Osteoblast (primary cell): ENCODE results near the gene YWHAB. TPM values are rescaled to one million over a fixed set of nuclear protein-coding genes. Genes with fewer than 3 reads are reported as not detected.

Source experiments
- DNase-seq: peaks from one replicate; pipeline ENCODE4 v3.0.0; 2011; ENCODE audit warnings: low spot score, mixed read lengths; ENCODE audit not compliant: insufficient read length; ENCODE audit errors: missing footprints
- H2AFZ ChIP-seq: 2 replicates; pipeline ENCODE4 v1.6.0; 2011; ENCODE audit warnings: mild to moderate bottlenecking, low read length
- H3K27ac ChIP-seq: 2 replicates; pipeline ENCODE4 v1.5.1; 2011; ENCODE audit warnings: mild to moderate bottlenecking, low read depth, low read length, moderate library complexity
- H3K27me3 ChIP-seq: 2 replicates; pipeline ENCODE4 v1.6.0; 2012; ENCODE audit warnings: mild to moderate bottlenecking, control low read depth, inconsistent platforms, low read length, moderate library complexity; ENCODE audit not compliant: insufficient read depth
- H3K36me3 ChIP-seq: 2 replicates; pipeline ENCODE4 v1.5.1; 2011; ENCODE audit warnings: mild to moderate bottlenecking, low read length, control low read depth, moderate library complexity; ENCODE audit not compliant: insufficient read depth
- H3K4me1 ChIP-seq: 2 replicates; pipeline ENCODE4 v1.5.1; 2011; ENCODE audit warnings: mild to moderate bottlenecking, low read length, control low read depth, moderate library complexity; ENCODE audit not compliant: insufficient read depth
- H3K4me2 ChIP-seq: 2 replicates; pipeline ENCODE4 v1.6.0; 2011; ENCODE audit warnings: mild to moderate bottlenecking, low read length; ENCODE audit not compliant: insufficient read depth
- H3K4me3 ChIP-seq: fragments of 200-600 bp; sonication (generic); 3 replicates; pipeline ENCODE4 v1.5.1; 2012; ENCODE audit warnings: mild to moderate bottlenecking, low read length, inconsistent platforms; ENCODE audit not compliant: insufficient read depth
- H3K79me2 ChIP-seq: 2 replicates; pipeline ENCODE4 v1.6.0; 2012; ENCODE audit warnings: mild to moderate bottlenecking, low read length, control low read depth, inconsistent platforms; ENCODE audit not compliant: insufficient read depth
- H3K9me3 ChIP-seq: 2 replicates; pipeline ENCODE4 v1.5.1; 2011; ENCODE audit warnings: low read depth, low read length, control low read depth
- H4K20me1 ChIP-seq: 2 replicates; pipeline ENCODE4 v1.6.0; 2012; ENCODE audit warnings: mild to moderate bottlenecking, low read length, control low read depth; ENCODE audit not compliant: insufficient read depth
- total RNA-seq: library from RNA; depleted of rRNA; stranded (reverse); fragments of >200 nt; gene quantifications from 2 replicates; pipeline ENCODE4 v1.2.3, GENCODE V29; 2012
- TF ChIP-seq, protein P1 (sequence below): IDR thresholded peaks from 2 replicates; pipeline ENCODE4 v1.5.1; 2011; ENCODE audit warnings: mild to moderate bottlenecking, low read depth, low read length, moderate library complexity; ENCODE audit errors: extremely low read depth

Gene YWHAB
- total RNA-seq, 1 donor = 121 TPM

DNA sequence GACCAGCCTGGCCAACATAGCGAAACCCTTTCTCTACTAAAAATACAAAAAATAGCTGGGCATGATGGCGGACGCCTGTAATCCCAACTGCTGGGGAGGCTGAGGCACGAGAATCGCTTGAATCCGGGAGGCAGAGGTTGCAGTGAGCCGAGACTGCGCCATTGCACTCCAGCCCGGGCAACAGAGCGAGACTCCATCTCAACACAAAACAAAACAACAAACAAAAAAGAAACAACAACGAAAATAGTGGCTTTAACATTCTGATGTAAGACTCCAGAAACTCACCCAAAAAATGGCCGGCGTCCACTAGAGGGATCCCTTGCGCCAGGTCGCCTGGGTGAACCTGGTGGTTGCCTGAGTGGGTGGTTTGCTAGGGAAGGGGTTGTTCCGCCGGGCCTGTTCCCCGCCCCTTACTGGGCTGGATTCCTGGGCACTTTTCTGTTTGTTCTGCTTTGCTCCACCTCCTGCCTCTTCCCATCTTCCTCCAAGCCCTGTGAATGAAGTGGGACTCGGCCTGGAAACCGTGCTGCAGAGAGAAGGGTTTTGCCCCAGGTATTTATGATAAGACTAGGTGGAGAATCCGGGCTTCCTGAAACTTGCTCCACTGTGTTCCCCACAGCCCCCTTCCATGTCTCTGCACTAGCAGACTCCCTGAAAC lies 25.9 kb downstream of the YWHAB start:
- no peaks in the 10 kb centered on the region for H3K9me3 ChIP-seq
- no peaks in the 10 kb centered on the region for H4K20me1 ChIP-seq
- H3K27me3 ChIP-seq = no peaks in the 10 kb centered on the region
- peaks cover 32% of the 10 kb centered on the region for H3K36me3 ChIP-seq
- no peak overlapping the region for H3K4me3 ChIP-seq
- H2AFZ ChIP-seq = no peak overlapping the region
- TF ChIP-seq, protein P1, sequence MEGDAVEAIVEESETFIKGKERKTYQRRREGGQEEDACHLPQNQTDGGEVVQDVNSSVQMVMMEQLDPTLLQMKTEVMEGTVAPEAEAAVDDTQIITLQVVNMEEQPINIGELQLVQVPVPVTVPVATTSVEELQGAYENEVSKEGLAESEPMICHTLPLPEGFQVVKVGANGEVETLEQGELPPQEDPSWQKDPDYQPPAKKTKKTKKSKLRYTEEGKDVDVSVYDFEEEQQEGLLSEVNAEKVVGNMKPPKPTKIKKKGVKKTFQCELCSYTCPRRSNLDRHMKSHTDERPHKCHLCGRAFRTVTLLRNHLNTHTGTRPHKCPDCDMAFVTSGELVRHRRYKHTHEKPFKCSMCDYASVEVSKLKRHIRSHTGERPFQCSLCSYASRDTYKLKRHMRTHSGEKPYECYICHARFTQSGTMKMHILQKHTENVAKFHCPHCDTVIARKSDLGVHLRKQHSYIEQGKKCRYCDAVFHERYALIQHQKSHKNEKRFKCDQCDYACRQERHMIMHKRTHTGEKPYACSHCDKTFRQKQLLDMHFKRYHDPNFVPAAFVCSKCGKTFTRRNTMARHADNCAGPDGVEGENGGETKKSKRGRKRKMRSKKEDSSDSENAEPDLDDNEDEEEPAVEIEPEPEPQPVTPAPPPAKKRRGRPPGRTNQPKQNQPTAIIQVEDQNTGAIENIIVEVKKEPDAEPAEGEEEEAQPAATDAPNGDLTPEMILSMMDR = peak; percentile 47
- H3K27ac ChIP-seq = no peak overlapping the region
- no peak for DNase-seq
- no peak overlapping the region for H3K4me2 ChIP-seq
- no peaks in the 10 kb centered on the region for H3K4me1 ChIP-seq
- H3K79me2 ChIP-seq = peaks cover 4% of the 10 kb centered on the region

DNA sequence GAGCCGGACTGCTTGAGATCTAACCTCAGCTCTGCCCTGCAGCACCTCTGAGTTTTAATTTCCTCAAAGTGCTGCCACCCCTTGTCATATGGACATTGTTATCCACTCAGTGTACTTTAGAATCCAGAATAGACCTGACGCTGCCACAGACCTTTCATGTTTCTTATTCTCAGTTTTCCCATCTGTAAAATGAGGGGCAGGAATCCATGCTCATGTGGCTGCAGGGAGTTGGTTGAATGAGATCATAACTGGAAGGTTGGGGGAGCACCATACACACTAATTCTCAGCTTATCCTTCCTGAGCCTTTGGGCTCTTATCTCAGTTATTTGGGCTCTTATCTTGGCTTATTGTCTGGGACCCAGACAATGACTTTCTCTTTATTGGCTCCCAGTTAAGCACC lies 26.7 kb downstream of the YWHAB start:
- H3K4me2 ChIP-seq = no peak overlapping the region
- TF ChIP-seq, protein P1 = no peak
- peaks cover 4% of the 10 kb centered on the region for H3K79me2 ChIP-seq
- no peak overlapping the region for H2AFZ ChIP-seq
- DNase-seq = no peak
- H3K4me1 ChIP-seq = no peaks in the 10 kb centered on the region
- H3K27ac ChIP-seq = no peak overlapping the region
- no peaks in the 10 kb centered on the region for H4K20me1 ChIP-seq
- H3K27me3 ChIP-seq = no peaks in the 10 kb centered on the region
- H3K36me3 ChIP-seq = peaks cover 29% of the 10 kb centered on the region
- no peaks in the 10 kb centered on the region for H3K9me3 ChIP-seq
- H3K4me3 ChIP-seq = no peak overlapping the region

DNA sequence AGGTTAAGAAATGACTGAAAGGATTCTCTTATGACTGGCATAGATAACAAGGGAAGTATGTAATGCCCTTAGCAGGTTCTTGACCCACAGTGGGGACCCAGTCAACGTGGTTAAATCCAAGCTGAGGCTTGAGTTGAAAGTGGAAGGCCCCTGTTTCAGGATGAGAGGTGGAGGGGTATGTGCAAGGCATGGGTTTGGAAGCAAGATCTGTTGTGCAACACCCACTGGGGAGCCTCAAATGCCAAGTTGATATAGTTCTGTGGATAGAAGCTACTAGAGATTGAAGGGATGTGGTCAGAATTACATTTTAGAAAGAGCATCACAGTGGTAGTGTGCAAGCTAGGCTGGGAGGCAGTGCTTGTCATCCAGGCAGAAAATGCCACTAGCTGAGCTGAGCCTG lies 29.4 kb downstream of the YWHAB start:
- H3K27me3 ChIP-seq = no peaks in the 10 kb centered on the region
- H3K4me3 ChIP-seq = no peak overlapping the region
- no peak overlapping the region for H2AFZ ChIP-seq
- no peaks in the 10 kb centered on the region for H4K20me1 ChIP-seq
- H3K4me2 ChIP-seq = no peak overlapping the region
- no peak for DNase-seq
- no peaks in the 10 kb centered on the region for H3K4me1 ChIP-seq
- H3K9me3 ChIP-seq = no peaks in the 10 kb centered on the region
- H3K27ac ChIP-seq = no peak overlapping the region
- TF ChIP-seq, protein P1 = no peak
- peaks cover 4% of the 10 kb centered on the region for H3K79me2 ChIP-seq
- peaks cover 32% of the 10 kb centered on the region for H3K36me3 ChIP-seq

DNA sequence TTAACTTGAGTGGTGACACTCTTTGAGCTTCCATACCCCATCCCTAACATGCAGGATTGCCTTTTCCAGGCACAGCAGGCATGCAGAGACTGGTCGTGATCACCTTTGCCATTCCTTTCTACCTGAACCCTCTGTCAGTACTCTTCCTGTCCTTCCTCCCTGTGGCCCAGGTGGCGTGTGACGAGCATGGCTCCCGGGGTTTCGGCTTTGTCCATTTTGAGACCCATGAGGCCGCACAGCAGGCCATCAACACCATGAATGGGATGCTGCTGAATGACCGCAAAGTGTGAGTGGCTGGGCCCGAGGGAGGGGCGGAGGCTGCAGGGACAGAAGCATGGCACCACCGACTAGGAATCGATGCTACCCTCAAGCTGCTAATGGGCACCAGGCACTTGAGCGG lies 31.1 kb downstream of the YWHAB start:
- H3K36me3 ChIP-seq = peaks cover 38% of the 10 kb centered on the region
- H3K27me3 ChIP-seq = no peaks in the 10 kb centered on the region
- no peak overlapping the region for H3K4me3 ChIP-seq
- H3K79me2 ChIP-seq = no peaks in the 10 kb centered on the region
- no peak overlapping the region for H2AFZ ChIP-seq
- no peak overlapping the region for H3K4me2 ChIP-seq
- no peaks in the 10 kb centered on the region for H3K9me3 ChIP-seq
- H3K27ac ChIP-seq = no peak overlapping the region
- no peaks in the 10 kb centered on the region for H4K20me1 ChIP-seq
- H3K4me1 ChIP-seq = no peaks in the 10 kb centered on the region
- TF ChIP-seq, protein P1 = no peak
- DNase-seq = no peak
